ENCODE results near the gene GRB2. TPM values are rescaled to one million over a fixed set of nuclear protein-coding genes. Genes with fewer than 3 reads are reported as not detected.
"Not testable (repeated sequence)": the region's sequence is repeated elsewhere in the genome, so short reads cannot be mapped to it uniquely, and the experiment has no call there.

GRB2 gene
- total and polyA plus RNA-seq, 2 donors from 2014 or later: 65.3 to 119 TPM

DNA sequence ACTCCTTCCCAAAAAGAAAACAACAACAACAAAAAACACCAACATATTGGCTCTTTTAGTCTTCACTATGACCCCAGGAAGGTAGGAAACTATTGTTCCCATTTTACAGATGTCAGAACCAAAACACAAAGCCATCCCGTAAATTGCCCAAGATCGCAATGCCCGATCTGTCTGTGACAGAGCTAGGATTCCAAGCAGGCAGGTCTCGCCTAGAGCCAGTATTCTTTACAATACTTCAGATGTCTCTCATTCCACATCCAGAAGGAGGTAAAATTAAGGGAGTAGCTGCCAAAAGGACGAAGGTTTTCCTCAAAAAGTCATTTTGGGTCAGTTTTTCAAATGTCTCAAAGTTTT, 21.7 kb downstream of the GRB2 start:
- Histone ChIP-seq H3K27ac (ENCODE audit: low read depth in 2 of 2, low read length in 2 of 2) (no peak overlapping the region), H3K9me3 (ENCODE audit: control insufficient read depth in 2 of 3, insufficient read depth in 1 of 3, low read length in 3 of 3) (no peaks in the 10 kb centered on the region), H3K9ac (ENCODE audit: low read length in 3 of 3) (no peak overlapping the region), H3K4me1 (ENCODE audit: control insufficient read depth in 2 of 3, insufficient read depth in 2 of 3, low read depth in 1 of 3, low read length in 3 of 3) (peaks cover 0 to 11% (median 5%) of the 10 kb centered on the region in 3 donors), H3K36me3 (ENCODE audit: control insufficient read depth in 2 of 3, insufficient read depth in 3 of 3, low read length in 3 of 3) (no peaks in the 10 kb centered on the region), H3K27me3 (ENCODE audit: control insufficient read depth, insufficient read depth, low read length) (no peaks in the 10 kb centered on the region), H3K4me3 (ENCODE audit: low read length in 3 of 3) (no peak overlapping the region)
- FAIRE-seq (no peak), DNase-seq (no peak)
- intact Hi-C loops (cut with DNase I): no loop called here
- TF ChIP-seq CTCF (IDR thresholded peaks at IDR 0.05; ENCODE audit: borderline replicate concordance, extremely low read depth, insufficient read depth): no peak

DNA sequence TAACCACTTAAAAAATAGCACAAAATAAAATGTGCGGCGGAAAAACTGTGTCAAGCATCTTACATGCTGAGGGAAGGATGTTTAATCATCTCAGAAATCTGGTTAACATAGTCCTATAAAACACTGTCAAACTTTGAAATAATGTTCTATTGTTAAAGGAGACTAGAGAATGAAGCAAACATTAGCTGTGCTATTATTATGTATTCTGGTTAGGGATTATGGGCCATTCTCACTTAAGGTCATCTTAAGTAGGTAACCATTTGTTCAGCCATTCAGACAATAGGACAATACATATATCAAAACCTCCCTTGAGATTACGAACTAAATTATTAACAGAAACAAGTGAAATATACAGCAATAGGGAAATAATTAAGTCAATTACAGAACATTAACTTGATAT, 24.7 kb downstream of the GRB2 start:
- Histone ChIP-seq H3K9me3 (ENCODE audit: control insufficient read depth in 2 of 3, insufficient read depth in 1 of 3, low read length in 3 of 3) (no peaks in the 10 kb centered on the region), H3K4me1 (ENCODE audit: control insufficient read depth in 2 of 3, insufficient read depth in 2 of 3, low read depth in 1 of 3, low read length in 3 of 3) (peaks cover 0 to 8% (median 6%) of the 10 kb centered on the region in 3 donors), H3K27me3 (ENCODE audit: control insufficient read depth, insufficient read depth, low read length) (no peaks in the 10 kb centered on the region), H3K9ac (ENCODE audit: low read length in 3 of 3) (no peak overlapping the region), H3K4me3 (ENCODE audit: low read length in 3 of 3) (no peak overlapping the region), H3K27ac (ENCODE audit: low read depth in 2 of 2, low read length in 2 of 2) (no peak overlapping the region), H3K36me3 (ENCODE audit: control insufficient read depth in 2 of 3, insufficient read depth in 3 of 3, low read length in 3 of 3) (no peaks in the 10 kb centered on the region)
- TF ChIP-seq CTCF (IDR thresholded peaks at IDR 0.05; ENCODE audit: borderline replicate concordance, extremely low read depth, insufficient read depth): no peak
- intact Hi-C loops (cut with DNase I): no loop called here
- no peak for DNase-seq
- no peak for FAIRE-seq

- DNase-seq (no peak), FAIRE-seq (no peak)
- Histone ChIP-seq H3K36me3 (ENCODE audit: control insufficient read depth in 2 of 3, insufficient read depth in 3 of 3, low read length in 3 of 3) (no peaks in the 10 kb centered on the region), H3K27ac (ENCODE audit: low read depth in 2 of 2, low read length in 2 of 2) (no peak overlapping the region), H3K9ac (ENCODE audit: low read length in 3 of 3) (no peak overlapping the region), H3K9me3 (ENCODE audit: control insufficient read depth in 2 of 3, insufficient read depth in 1 of 3, low read length in 3 of 3) (no peaks in the 10 kb centered on the region), H3K4me1 (ENCODE audit: control insufficient read depth in 2 of 3, insufficient read depth in 2 of 3, low read depth in 1 of 3, low read length in 3 of 3) (peaks cover 0 to 8% (median 6%) of the 10 kb centered on the region in 3 donors), H3K27me3 (ENCODE audit: control insufficient read depth, insufficient read depth, low read length) (no peaks in the 10 kb centered on the region), H3K4me3 (ENCODE audit: low read length in 3 of 3) (no peak overlapping the region)
- TF ChIP-seq CTCF (IDR thresholded peaks at IDR 0.05; ENCODE audit: borderline replicate concordance, extremely low read depth, insufficient read depth): no peak
- intact Hi-C loops (cut with DNase I): no loop called here
These were observed 25.2 kb downstream of the GRB2 start for GRCh38 chr17:75380315-75380714.

DNA sequence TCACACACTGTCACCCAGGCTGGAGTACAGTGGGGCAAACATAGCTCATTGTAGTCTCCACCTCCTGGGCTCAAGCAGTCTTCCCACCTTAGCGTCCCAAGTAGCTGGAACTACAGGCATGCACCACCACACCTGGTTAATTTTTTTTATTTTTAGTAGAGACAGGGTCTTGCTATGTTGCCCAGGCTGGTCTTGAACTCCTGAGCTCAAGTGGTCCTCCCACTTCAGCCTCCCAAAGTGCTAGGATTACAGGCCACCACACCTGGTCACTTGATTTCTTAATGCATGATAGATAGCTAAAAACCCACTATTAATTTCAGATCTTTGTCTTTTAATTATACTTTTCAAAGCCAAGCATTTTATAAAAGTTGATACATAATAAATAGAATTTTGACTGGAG, 26.1 kb downstream of the GRB2 start:
- H3K4me3 ChIP-seq (ENCODE audit: low read length in 3 of 3); H3K9me3 ChIP-seq (ENCODE audit: control insufficient read depth in 2 of 3, insufficient read depth in 1 of 3, low read length in 3 of 3); FAIRE-seq; H3K36me3 ChIP-seq (ENCODE audit: control insufficient read depth in 2 of 3, insufficient read depth in 3 of 3, low read length in 3 of 3); intact Hi-C loops (cut with DNase I); H3K9ac ChIP-seq (ENCODE audit: low read length in 3 of 3); DNase-seq; H3K27me3 ChIP-seq (ENCODE audit: control insufficient read depth, insufficient read depth, low read length); H3K27ac ChIP-seq (ENCODE audit: low read depth in 2 of 2, low read length in 2 of 2); H3K4me1 ChIP-seq (ENCODE audit: control insufficient read depth in 2 of 3, insufficient read depth in 2 of 3, low read depth in 1 of 3, low read length in 3 of 3): not testable (repeated sequence)

Data from kidney (tissue), 14 donors.